ENCODE measurements around the gene NECTIN3.

GRCh38 chr3:111210003-111210711 is 138.5 kb downstream of the NECTIN3 start:
- TF ChIP-seq EGR1 (IDR thresholded peaks at IDR 0.05; ENCODE audit: low read depth in 2 of 2) = no peak
- no peak for TF ChIP-seq CTCF (IDR thresholded peaks at IDR 0.05; ENCODE audit: low read depth, low read length, missing input control)
- TF ChIP-seq TAF1 (conservative IDR thresholded peaks at IDR 0.05) = no peak

Measured in liver (tissue), 3 donors.